ENCODE measurements around the gene ARL4D.

- TF ChIP-seq GATA3 (IDR thresholded peaks at IDR 0.05; ENCODE audit: low read depth, low read length) (no peak), GATA2 (IDR thresholded peaks at IDR 0.05; ENCODE audit: low read depth, low read length) (no peak)
Observed at GRCh38 chr17:43353393-43353792, 45.4 kb upstream of the ARL4D start.

Measured in SH-SY5Y (cell line).